ENCODE results near the gene CHRNE.
"Not testable (repeated sequence)": the region's sequence is repeated elsewhere in the genome, so short reads cannot be mapped to it uniquely, and the experiment has no call there.

Gene CHRNE

DNA sequence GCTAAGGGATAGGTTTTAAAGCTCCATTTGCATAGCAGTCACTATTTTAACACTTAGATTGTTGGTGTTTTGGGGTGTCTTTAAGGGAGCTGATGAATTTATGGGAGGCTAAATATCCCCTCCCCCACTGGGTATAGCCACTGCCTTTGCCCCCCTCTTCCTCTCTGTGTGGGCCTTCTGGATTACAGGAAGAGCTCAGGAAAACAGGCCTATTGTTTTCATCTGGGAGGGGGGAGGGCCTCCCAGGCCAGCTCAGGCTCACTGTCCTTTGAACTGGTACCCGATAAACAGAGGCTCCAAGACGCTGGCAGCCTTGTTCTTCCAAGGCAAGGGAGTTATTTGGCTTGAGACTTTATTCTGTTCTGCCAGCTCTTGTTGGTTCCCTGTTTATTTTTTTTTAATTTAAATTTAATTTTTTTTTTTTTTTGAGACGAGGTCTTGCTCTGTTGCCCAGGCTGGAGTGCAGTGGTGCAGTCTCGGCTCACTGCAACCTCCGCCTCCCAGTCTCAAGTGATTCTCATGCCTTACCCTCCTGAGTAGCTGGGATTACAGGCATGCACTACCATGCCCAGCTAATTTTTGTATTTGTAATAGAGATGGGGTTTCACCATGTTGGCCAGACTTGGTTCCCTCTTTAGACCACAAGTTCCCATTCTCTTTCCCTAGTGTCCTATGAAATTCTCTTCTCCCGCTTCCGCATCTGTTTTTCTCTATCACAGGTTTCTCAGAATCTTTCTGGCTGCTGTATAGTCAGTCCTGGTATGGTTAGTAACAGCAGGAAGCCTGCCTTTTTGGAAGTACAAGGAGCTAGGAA lies 44.6 kb downstream of the CHRNE start:
- TF ChIP-seq, protein P1, sequence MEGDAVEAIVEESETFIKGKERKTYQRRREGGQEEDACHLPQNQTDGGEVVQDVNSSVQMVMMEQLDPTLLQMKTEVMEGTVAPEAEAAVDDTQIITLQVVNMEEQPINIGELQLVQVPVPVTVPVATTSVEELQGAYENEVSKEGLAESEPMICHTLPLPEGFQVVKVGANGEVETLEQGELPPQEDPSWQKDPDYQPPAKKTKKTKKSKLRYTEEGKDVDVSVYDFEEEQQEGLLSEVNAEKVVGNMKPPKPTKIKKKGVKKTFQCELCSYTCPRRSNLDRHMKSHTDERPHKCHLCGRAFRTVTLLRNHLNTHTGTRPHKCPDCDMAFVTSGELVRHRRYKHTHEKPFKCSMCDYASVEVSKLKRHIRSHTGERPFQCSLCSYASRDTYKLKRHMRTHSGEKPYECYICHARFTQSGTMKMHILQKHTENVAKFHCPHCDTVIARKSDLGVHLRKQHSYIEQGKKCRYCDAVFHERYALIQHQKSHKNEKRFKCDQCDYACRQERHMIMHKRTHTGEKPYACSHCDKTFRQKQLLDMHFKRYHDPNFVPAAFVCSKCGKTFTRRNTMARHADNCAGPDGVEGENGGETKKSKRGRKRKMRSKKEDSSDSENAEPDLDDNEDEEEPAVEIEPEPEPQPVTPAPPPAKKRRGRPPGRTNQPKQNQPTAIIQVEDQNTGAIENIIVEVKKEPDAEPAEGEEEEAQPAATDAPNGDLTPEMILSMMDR (IDR thresholded peaks at IDR 0.05; ENCODE audit: insufficient read depth, low read depth, low read length, missing control alignments) = no peak
- DNase-seq (ENCODE audit: low read depth) = peak; percentile 36
- H3K4me3 ChIP-seq (ENCODE audit: low read length) = peak overlapping the region; percentile 99

DNA sequence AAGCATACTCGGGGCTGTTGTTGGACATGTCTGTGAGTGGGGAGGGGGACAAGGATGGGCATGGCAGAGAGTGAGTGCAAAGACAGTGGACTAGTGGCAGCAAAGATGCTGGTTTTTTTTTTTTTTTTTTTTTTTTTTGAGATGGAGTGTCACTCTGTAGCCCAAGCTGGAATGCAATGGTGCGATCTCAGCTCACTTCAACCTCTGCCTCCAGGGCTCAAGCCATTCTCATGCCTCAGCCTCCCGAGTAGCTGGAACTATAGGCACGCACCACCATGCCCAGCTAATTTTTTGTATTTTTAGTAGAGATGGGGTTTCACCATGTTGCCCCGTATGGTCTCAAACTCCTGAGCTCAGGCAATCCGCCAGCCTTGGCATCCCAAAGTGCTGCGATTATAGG lies 45.6 kb downstream of the CHRNE start:
- not testable (repeated sequence) for DNase-seq (ENCODE audit: low read depth)

DNA sequence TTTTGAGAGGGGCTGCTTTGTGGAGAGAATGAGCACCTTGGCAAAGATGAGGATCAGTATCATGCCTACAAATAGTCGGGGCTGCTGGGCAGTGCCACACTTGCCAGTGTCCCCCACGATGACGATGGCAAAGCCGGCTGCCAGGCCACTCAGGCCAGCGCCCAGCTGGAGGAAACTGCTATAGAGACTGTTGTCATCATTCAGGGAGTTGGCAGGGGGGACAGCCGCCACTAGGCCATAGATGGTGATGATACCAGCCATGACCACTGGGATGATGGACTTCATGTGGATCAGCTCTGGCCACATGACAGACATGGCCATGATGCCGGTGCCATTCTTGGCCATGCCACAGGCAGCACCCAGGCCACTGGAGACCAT lies 46.0 kb downstream of the CHRNE start:
- no peak for DNase-seq (ENCODE audit: low read depth)
- TF ChIP-seq, protein P1 (IDR thresholded peaks at IDR 0.05; ENCODE audit: insufficient read depth, low read depth, low read length, missing control alignments) = no peak

More for the DNA sequence above, 45.6 kb downstream of the CHRNE start:
- H3K4me3 ChIP-seq (ENCODE audit: low read length) = not testable (repeated sequence)

DNA sequence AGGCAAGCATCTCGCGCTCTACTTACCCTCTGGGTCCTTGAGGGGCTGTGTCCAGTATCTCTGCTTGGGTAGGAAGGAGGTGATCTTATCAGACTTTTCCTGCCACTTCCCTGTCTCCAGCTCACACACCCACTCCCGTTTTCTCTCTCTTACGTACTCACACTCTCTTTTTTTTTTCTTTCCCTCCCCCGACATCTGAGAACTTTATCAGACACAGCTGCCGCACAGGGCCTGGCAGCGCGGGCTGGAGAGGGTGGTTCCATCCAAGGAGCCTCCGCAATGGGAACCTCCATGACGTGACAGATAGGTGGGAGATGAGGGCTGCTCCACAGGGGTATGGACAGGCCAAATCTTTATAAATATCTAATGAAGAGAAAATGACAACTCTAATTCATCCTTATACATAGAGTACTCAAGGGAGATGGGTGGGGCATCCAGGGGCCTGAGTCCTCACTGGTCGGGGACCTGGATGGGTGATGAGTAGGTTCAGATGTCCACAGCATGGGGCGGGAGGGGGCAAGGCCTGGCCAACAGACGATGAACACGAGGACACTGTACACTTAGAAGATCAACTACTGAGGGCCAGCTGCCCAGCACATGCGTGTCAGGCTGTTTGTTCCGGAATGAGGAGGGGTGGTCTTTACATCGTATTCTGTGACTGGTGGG lies 46.5 kb downstream of the CHRNE start:
- TF ChIP-seq, protein P1 (IDR thresholded peaks at IDR 0.05; ENCODE audit: insufficient read depth, low read depth, low read length, missing control alignments) = no peak
- DNase-seq (ENCODE audit: low read depth) = no peak

More for the DNA sequence above, 46.0 kb downstream of the CHRNE start:
- no peak overlapping the region for H3K4me3 ChIP-seq (ENCODE audit: low read length)

DNA sequence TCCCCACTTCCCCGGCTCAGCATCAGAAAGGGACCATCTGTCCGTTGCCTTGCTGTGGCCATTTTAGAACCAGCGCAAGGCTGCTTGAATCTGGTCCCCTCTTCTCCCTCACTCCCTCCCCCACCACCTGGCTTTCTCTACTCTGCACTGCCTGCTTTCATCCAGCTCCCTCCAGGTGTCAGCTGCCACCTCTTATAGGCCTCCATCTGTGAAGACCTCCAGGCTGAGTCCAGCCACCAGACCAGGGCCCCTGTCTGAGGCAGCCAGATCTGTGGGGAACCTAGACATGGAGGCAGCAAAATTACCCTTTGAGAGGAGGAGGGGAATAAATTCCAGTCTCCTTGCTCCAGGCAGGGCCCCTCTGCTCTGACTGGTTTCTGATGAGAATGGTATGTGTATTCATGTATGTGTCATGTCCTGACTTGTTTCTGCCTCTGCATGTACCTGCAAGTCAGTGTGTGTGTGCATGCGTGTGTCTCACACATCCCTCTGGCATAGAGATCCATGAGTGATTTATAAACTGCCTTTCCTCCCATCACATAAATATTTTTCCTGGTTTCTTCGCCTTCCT lies 48.7 kb downstream of the CHRNE start:
- TF ChIP-seq, protein P1 (IDR thresholded peaks at IDR 0.05; ENCODE audit: insufficient read depth, low read depth, low read length, missing control alignments) = no peak
- peak overlapping the region; percentile 13 for H3K4me3 ChIP-seq (ENCODE audit: low read length)
- DNase-seq (ENCODE audit: low read depth) = peak; percentile 99

More for the DNA sequence above, 46.5 kb downstream of the CHRNE start:
- H3K4me3 ChIP-seq (ENCODE audit: low read length) = no peak overlapping the region

DNA sequence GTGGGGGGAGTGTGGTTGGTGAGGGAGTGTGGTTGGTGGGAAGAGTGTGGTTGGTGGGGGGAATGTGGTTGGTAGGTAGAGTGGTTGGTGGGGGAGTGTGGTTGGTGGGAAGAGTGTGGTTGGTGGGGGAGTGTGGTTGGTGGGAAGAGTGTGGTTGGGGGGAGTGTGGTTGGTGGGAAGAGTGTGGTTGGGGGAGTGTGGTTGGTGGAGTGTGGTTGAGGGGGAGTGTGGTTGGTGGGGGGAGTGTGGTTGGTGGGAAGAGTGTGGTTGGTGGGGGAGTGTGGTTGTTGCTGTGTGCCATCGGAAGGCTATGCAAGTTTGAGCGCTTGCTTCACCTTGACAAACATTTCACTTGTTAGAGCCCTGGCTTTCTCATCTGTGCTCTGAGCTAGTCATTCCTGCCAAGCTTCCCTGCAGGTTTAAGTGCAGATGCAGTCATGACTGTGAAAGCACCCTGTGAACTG lies 49.7 kb downstream of the CHRNE start:
- TF ChIP-seq, protein P1 (IDR thresholded peaks at IDR 0.05; ENCODE audit: insufficient read depth, low read depth, low read length, missing control alignments) = no peak
- H3K4me3 ChIP-seq (ENCODE audit: low read length) = no peak overlapping the region
- peak; percentile 91 for DNase-seq (ENCODE audit: low read depth)

DNA sequence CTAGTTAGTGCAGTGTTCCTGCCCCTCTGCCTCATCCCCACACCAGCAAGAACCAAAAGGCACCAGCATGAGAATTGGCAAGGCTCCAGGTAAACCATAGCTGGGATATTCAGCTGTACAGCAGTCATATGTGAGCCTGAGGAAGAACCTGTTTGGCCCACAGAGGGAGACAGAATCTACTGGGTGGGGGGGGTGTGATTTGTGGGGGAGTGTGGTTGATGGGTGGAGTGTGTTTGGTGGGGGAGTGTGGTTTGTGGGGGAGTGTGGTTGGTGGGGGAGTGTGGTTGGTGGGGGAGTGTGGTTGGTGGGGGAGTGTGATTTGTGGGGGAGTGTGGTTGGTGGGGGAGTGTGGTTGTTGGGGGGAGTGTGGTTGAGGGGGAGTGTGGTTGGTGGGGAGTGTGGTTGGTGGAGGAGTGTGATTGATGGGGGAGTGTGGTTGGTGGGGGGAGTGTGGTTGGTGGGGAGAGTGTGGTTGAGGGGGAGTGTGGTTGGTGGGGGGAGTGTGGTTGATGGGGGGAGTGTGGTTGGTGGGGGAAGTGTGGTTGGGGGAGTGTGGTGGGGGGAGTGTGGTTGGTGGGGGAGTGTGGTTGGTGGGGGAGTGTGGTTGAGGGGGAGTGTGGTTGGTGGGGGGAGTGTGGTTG lies 50.2 kb downstream of the CHRNE start:
- no peak overlapping the region for H3K4me3 ChIP-seq (ENCODE audit: low read length)
- DNase-seq (ENCODE audit: low read depth) = peak; percentile 84
- TF ChIP-seq, protein P1 (IDR thresholded peaks at IDR 0.05; ENCODE audit: insufficient read depth, low read depth, low read length, missing control alignments) = no peak

Data from epithelial cell of esophagus (primary cell).